Mucosa of descending colon (tissue), 3 donors: ENCODE measurements around the gene ABL1. TPM values are rescaled to one million over a fixed set of nuclear protein-coding genes. Genes with fewer than 3 reads are reported as not detected.

Experiments
- ATAC-seq: fragments of 200-7000 bp; cut with Tn5 transposase; one replicate; pipeline ENCODE4 v1.9.1; 2020; ENCODE audit warnings: mild to moderate bottlenecking, moderate library complexity
- DNase-seq, 3 donors: peaks; one replicate each; pipeline ENCODE4 v3.0.0-alpha.2; 2020
- H3K36me3 ChIP-seq: fragments of 200-600 bp; one replicate; pipeline ENCODE4 v1.8.0; 2021; ENCODE audit warnings: low read depth, mild to moderate bottlenecking
- H3K4me1 ChIP-seq: fragments of 200-600 bp; one replicate; pipeline ENCODE4 v1.8.0; 2021; ENCODE audit warnings: low read depth, mild to moderate bottlenecking
- H3K4me3 ChIP-seq: fragments of 200-600 bp; one replicate; pipeline ENCODE4 v1.8.0; 2021; ENCODE audit warnings: mild to moderate bottlenecking
- H3K9me3 ChIP-seq: fragments of 200-600 bp; one replicate; pipeline ENCODE4 v1.8.0; 2021; ENCODE audit warnings: mild to moderate bottlenecking
- intact Hi-C, 2 donors: fragments of 100-400 bp; cut with DNase I in 1 of 2; cut with micrococcal nuclease in 1 of 2; formaldehyde crosslinking; loops; one replicate each; pipeline versions ENCODE4 v1.11.0 to v1.11.1; 2022; cut with DNase I, micrococcal nuclease
- total RNA-seq, 3 donors: library from RNA; stranded (reverse); fragmentation: NEBNext Ultra II Directional in 2 of 3; extraction: Animal tissue kit (Norgen Biotek cat#: 25700) in 2 of 3; gene quantifications; one replicate each; pipeline versions ENCODE4 v1.2.1 to v1.2.4, GENCODE V29; 2021 to 2023
- TF ChIP-seq, protein P1 (sequence below): fragments of 200-600 bp; IDR thresholded peaks from one replicate; pipeline ENCODE4 v1.8.0; 2022; ENCODE audit warnings: antibody characterized with exemption, mild to moderate bottlenecking
- donor health status: DM: no; HTN: no; CAD: no; lungs with moderate emphysema.
- donor health status: DM: no; HTN: no; CAD: no.
- donor health status: DM: no; HTN: yes; CAD: no.

The ABL1 gene
- total RNA-seq, 3 donors from 2014 or later, result 86.6 to 147 (median 91.4) TPM

DNA sequence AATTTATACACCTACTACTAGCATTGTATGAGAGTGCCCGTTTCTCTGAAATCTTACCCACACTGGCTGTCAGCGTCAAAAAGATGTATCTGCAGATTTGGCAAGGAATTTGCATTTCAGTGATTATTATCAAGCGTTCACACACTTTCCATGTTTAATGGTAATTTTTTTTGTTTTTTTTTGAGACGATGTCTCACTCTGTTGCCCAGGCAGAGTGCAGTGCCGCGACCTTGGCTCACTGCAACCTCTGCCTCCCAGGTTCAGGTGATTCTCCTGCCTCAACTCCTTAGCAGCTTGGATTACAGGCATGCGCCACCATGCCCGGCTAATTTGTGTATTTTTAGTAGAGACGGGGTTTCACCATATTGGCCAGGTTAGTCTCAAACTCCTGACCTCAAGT is 14.3 kb downstream of the ABL1 start:
- H3K36me3 ChIP-seq, result no peaks in the 10 kb centered on the region
- H3K9me3 ChIP-seq, result no peaks in the 10 kb centered on the region
- no peak overlapping the region for H3K4me3 ChIP-seq
- no peaks in the 10 kb centered on the region for H3K4me1 ChIP-seq
- no peak for ATAC-seq
- TF ChIP-seq, protein P1, sequence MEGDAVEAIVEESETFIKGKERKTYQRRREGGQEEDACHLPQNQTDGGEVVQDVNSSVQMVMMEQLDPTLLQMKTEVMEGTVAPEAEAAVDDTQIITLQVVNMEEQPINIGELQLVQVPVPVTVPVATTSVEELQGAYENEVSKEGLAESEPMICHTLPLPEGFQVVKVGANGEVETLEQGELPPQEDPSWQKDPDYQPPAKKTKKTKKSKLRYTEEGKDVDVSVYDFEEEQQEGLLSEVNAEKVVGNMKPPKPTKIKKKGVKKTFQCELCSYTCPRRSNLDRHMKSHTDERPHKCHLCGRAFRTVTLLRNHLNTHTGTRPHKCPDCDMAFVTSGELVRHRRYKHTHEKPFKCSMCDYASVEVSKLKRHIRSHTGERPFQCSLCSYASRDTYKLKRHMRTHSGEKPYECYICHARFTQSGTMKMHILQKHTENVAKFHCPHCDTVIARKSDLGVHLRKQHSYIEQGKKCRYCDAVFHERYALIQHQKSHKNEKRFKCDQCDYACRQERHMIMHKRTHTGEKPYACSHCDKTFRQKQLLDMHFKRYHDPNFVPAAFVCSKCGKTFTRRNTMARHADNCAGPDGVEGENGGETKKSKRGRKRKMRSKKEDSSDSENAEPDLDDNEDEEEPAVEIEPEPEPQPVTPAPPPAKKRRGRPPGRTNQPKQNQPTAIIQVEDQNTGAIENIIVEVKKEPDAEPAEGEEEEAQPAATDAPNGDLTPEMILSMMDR, result no peak
- DNase-seq, result no peak
- intact Hi-C loops, result loop anchor here in 1 of 2 donors (5.0 kb wide), 1 partner anchor 67 kb away; no protein-coding TSS in a partner anchor

DNA sequence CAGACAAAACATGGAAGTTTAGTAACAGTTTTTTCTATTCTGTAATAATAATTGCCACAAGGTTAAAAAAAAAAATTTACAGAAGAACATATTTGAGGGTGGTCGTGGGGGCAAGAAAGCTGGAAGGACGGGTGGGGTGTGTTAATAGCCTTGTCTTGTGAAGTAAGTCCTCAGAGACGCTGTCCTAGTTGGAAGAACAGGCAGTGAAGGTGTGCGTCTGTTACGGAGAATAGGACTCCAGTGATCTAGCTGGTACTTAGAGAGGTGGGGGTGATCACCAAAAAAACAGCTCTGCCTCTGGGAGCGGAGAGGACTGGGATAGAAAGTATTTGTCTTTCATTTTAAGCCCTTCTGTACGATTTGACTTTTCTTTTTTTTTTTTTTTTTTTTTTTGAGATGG is 17.7 kb downstream of the ABL1 start:
- no peaks in the 10 kb centered on the region for H3K4me1 ChIP-seq
- no peak overlapping the region for H3K4me3 ChIP-seq
- H3K9me3 ChIP-seq, result no peaks in the 10 kb centered on the region
- no peak for DNase-seq
- intact Hi-C loops, result no loop called here
- TF ChIP-seq, protein P1, result no peak
- ATAC-seq, result no peak
- H3K36me3 ChIP-seq, result no peaks in the 10 kb centered on the region

GRCh38 chr9:130854092-130854491 is 19.0 kb downstream of the ABL1 start:
- no peak overlapping the region for H3K4me3 ChIP-seq
- ATAC-seq (no peak), DNase-seq (no peak)
- no peaks in the 10 kb centered on the region for H3K4me1 ChIP-seq
- TF ChIP-seq, protein P1, result no peak
- no peaks in the 10 kb centered on the region for H3K36me3 ChIP-seq
- intact Hi-C loops, result no loop called here
- H3K9me3 ChIP-seq, result no peaks in the 10 kb centered on the region

DNA sequence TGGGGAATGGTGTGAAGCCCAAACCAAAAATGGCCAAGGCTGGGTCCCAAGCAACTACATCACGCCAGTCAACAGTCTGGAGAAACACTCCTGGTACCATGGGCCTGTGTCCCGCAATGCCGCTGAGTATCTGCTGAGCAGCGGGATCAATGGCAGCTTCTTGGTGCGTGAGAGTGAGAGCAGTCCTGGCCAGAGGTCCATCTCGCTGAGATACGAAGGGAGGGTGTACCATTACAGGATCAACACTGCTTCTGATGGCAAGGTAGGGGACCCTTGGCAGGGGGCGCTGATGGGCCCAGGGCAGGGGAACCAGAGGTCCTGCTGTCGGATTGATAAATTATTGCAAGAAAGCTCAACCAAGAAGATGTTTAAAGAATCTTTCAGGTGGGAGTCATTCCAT is 19.8 kb downstream of the ABL1 start:
- DNase-seq (no peak), ATAC-seq (no peak)
- no peaks in the 10 kb centered on the region for H3K4me1 ChIP-seq
- no peaks in the 10 kb centered on the region for H3K36me3 ChIP-seq
- H3K9me3 ChIP-seq, result no peaks in the 10 kb centered on the region
- H3K4me3 ChIP-seq, result no peak overlapping the region
- TF ChIP-seq, protein P1, result no peak
- intact Hi-C loops, result no loop called here

DNA sequence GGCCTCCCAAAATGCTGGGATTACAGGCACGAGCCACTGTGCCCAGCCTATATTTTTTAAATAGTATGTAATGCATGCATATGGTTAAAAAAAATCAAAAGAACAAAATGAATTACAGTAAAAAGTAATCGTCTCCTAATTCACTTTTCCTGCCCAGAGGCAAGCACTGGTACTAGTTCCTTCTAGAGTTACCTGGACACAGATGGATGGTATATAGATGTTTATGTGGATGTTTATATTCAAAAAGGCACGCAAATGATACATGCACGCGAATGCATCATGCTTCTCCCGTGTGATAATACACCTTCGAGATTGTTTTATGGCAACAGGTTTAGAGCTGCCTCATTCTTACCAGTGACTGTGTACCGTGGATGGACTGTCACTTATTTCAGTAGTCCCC is 21.4 kb downstream of the ABL1 start:
- intact Hi-C loops, result no loop called here
- no peak for ATAC-seq
- H3K4me3 ChIP-seq, result no peak overlapping the region
- TF ChIP-seq, protein P1, result no peak
- no peaks in the 10 kb centered on the region for H3K4me1 ChIP-seq
- no peaks in the 10 kb centered on the region for H3K9me3 ChIP-seq
- no peaks in the 10 kb centered on the region for H3K36me3 ChIP-seq
- DNase-seq, result no peak
